ENCODE data around the gene BCL10.

Gene BCL10

GRCh38 chr1:85295654-85296053 lies 19.2 kb upstream of the BCL10 start:
- H3K4me1 ChIP-seq (ENCODE audit: control insufficient read depth, insufficient read depth, low read length): peaks cover 18% of the 10 kb centered on the region
- H3K9me3 ChIP-seq (ENCODE audit: control insufficient read depth, low read length): no peaks in the 10 kb centered on the region
- H3K36me3 ChIP-seq (ENCODE audit: control insufficient read depth, insufficient read depth, low read length): no peaks in the 10 kb centered on the region
- no peaks in the 10 kb centered on the region for H3K27me3 ChIP-seq (ENCODE audit: control insufficient read depth, insufficient read depth, low read length)
- no peak overlapping the region for H3K9ac ChIP-seq (ENCODE audit: low read length)
- H3K4me3 ChIP-seq (ENCODE audit: low read length): no peak overlapping the region

DNA sequence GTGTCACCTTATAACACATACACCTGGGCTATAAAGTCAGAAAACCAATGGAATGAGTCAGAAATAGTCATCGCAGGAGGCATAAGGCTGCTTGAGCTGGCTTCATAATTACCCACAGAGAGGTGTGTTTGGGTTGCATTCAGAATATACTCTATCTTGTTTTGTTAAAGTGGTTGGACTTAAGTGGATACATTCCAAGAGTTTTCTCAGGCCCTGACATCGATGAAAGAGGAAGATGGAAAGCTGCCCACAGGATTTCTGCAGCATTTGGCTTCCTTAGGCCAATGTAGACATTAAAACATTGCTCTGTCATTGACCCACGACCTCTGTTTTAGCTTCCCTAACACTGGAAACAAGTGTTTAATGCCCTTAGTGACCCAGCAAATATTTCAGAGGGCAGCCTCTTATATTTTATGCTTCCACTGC lies 18.6 kb upstream of the BCL10 start:
- H3K27me3 ChIP-seq (ENCODE audit: control insufficient read depth, insufficient read depth, low read length): no peaks in the 10 kb centered on the region

GRCh38 chr1:85290826-85291225 lies 14.4 kb upstream of the BCL10 start:
- no peaks in the 10 kb centered on the region for H3K27me3 ChIP-seq (ENCODE audit: control insufficient read depth, insufficient read depth, low read length)
- no peak overlapping the region for H3K4me3 ChIP-seq (ENCODE audit: low read length)
- H3K9me3 ChIP-seq (ENCODE audit: control insufficient read depth, low read length): no peaks in the 10 kb centered on the region
- H3K9ac ChIP-seq (ENCODE audit: low read length): no peak overlapping the region
- H3K36me3 ChIP-seq (ENCODE audit: control insufficient read depth, insufficient read depth, low read length): no peaks in the 10 kb centered on the region
- peaks cover 5% of the 10 kb centered on the region for H3K4me1 ChIP-seq (ENCODE audit: control insufficient read depth, insufficient read depth, low read length)

More for the DNA sequence above, 18.6 kb upstream of the BCL10 start:
- Histone ChIP-seq H3K4me1 (ENCODE audit: control insufficient read depth, insufficient read depth, low read length) (peaks cover 18% of the 10 kb centered on the region), H3K36me3 (ENCODE audit: control insufficient read depth, insufficient read depth, low read length) (no peaks in the 10 kb centered on the region), H3K9me3 (ENCODE audit: control insufficient read depth, low read length) (no peaks in the 10 kb centered on the region), H3K4me3 (ENCODE audit: low read length) (no peak overlapping the region), H3K9ac (ENCODE audit: low read length) (no peak overlapping the region)

DNA sequence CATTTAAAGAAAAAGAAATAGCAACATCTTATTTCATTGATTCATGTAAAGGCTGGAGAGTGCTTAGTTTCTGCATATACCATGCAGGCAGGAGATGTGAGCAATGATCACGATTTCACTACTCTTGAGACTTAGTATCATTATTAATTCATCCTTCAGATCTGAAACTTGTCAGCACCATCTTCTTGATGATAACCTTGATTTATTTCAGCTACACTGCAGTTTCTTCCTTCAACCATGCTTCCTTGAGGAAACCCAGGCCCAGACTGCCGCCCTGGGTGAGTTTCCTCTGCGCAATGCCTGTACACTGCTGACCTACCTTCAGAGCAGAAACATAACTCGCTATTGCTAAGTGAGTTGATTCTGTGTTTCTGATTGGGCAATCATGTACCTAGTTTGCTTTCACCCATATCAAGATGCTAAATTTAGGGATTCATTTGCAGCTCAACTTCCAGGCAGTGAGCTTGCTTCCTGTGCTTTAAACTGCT lies 13.5 kb upstream of the BCL10 start:
- no peaks in the 10 kb centered on the region for H3K9me3 ChIP-seq (ENCODE audit: control insufficient read depth, low read length)
- H3K27me3 ChIP-seq (ENCODE audit: control insufficient read depth, insufficient read depth, low read length): no peaks in the 10 kb centered on the region
- no peak overlapping the region for H3K4me3 ChIP-seq (ENCODE audit: low read length)
- peaks cover 5% of the 10 kb centered on the region for H3K4me1 ChIP-seq (ENCODE audit: control insufficient read depth, insufficient read depth, low read length)
- no peak overlapping the region for H3K9ac ChIP-seq (ENCODE audit: low read length)
- H3K36me3 ChIP-seq (ENCODE audit: control insufficient read depth, insufficient read depth, low read length): no peaks in the 10 kb centered on the region

DNA sequence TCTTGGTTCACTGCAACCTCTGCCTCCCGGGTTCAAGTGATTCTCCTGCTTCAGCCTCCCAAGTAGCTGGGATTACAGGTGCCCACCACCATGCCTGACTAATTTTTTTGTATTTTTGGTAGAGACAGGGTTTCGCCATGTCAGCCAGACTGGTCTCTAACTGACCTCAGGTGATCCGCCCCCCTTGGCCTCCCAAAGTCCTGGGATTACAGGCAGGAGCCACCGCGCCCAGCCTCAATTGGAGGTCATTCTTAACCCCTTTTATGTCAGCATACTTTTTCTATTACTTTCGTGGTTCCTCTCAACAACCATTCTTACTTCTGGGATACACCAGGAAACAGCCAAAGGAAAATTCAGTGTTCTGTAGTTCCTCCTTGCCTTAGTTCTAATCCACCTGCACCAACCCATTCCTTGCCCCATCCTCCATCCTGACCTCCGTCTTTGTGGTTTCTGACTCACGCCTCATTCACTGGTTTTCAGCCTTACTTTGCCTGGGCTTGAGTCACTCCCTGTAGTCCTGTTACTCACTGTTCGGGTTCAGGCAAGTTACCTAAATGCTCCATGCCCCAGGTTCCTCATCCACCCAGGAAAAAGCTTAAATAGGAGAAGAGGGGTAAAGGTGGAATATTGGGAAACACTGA lies 12.9 kb upstream of the BCL10 start:
- Histone ChIP-seq H3K4me3 (ENCODE audit: low read length) (no peak overlapping the region), H3K9me3 (ENCODE audit: control insufficient read depth, low read length) (no peaks in the 10 kb centered on the region), H3K9ac (ENCODE audit: low read length) (no peak overlapping the region), H3K27me3 (ENCODE audit: control insufficient read depth, insufficient read depth, low read length) (no peaks in the 10 kb centered on the region), H3K36me3 (ENCODE audit: control insufficient read depth, insufficient read depth, low read length) (no peaks in the 10 kb centered on the region), H3K4me1 (ENCODE audit: control insufficient read depth, insufficient read depth, low read length) (peaks cover 5% of the 10 kb centered on the region)

GRCh38 chr1:85284202-85284601 lies 7.8 kb upstream of the BCL10 start:
- peaks cover 21% of the 10 kb centered on the region for H3K4me1 ChIP-seq (ENCODE audit: control insufficient read depth, insufficient read depth, low read length)
- H3K9ac ChIP-seq (ENCODE audit: low read length): no peak overlapping the region
- no peaks in the 10 kb centered on the region for H3K9me3 ChIP-seq (ENCODE audit: control insufficient read depth, low read length)
- H3K4me3 ChIP-seq (ENCODE audit: low read length): no peak overlapping the region
- no peaks in the 10 kb centered on the region for H3K36me3 ChIP-seq (ENCODE audit: control insufficient read depth, insufficient read depth, low read length)
- H3K27me3 ChIP-seq (ENCODE audit: control insufficient read depth, insufficient read depth, low read length): no peaks in the 10 kb centered on the region

GRCh38 chr1:85283475-85284199 lies 7.2 kb upstream of the BCL10 start:
- Histone ChIP-seq H3K36me3 (ENCODE audit: control insufficient read depth, insufficient read depth, low read length) (no peaks in the 10 kb centered on the region), H3K4me1 (ENCODE audit: control insufficient read depth, insufficient read depth, low read length) (peaks cover 26% of the 10 kb centered on the region), H3K4me3 (ENCODE audit: low read length) (no peak overlapping the region), H3K9ac (ENCODE audit: low read length) (no peak overlapping the region), H3K9me3 (ENCODE audit: control insufficient read depth, low read length) (no peaks in the 10 kb centered on the region), H3K27me3 (ENCODE audit: control insufficient read depth, insufficient read depth, low read length) (no peaks in the 10 kb centered on the region)

- H3K36me3 ChIP-seq (ENCODE audit: control insufficient read depth, insufficient read depth, low read length): no peaks in the 10 kb centered on the region
- no peaks in the 10 kb centered on the region for H3K27me3 ChIP-seq (ENCODE audit: control insufficient read depth, insufficient read depth, low read length)
- H3K4me3 ChIP-seq (ENCODE audit: low read length): no peak overlapping the region
- H3K4me1 ChIP-seq (ENCODE audit: control insufficient read depth, insufficient read depth, low read length): peaks cover 24% of the 10 kb centered on the region
- H3K9ac ChIP-seq (ENCODE audit: low read length): no peak overlapping the region
- H3K9me3 ChIP-seq (ENCODE audit: control insufficient read depth, low read length): no peaks in the 10 kb centered on the region
These were observed 6.0 kb upstream of the BCL10 start for GRCh38 chr1:85282424-85282823.

GRCh38 chr1:85280636-85281035 lies 4.2 kb upstream of the BCL10 start:
- no peaks in the 10 kb centered on the region for H3K36me3 ChIP-seq (ENCODE audit: control insufficient read depth, insufficient read depth, low read length)
- H3K9me3 ChIP-seq (ENCODE audit: control insufficient read depth, low read length): no peaks in the 10 kb centered on the region
- H3K4me3 ChIP-seq (ENCODE audit: low read length): no peak overlapping the region
- peaks cover 28% of the 10 kb centered on the region for H3K4me1 ChIP-seq (ENCODE audit: control insufficient read depth, insufficient read depth, low read length)
- H3K9ac ChIP-seq (ENCODE audit: low read length): no peak overlapping the region
- H3K27me3 ChIP-seq (ENCODE audit: control insufficient read depth, insufficient read depth, low read length): no peaks in the 10 kb centered on the region

DNA sequence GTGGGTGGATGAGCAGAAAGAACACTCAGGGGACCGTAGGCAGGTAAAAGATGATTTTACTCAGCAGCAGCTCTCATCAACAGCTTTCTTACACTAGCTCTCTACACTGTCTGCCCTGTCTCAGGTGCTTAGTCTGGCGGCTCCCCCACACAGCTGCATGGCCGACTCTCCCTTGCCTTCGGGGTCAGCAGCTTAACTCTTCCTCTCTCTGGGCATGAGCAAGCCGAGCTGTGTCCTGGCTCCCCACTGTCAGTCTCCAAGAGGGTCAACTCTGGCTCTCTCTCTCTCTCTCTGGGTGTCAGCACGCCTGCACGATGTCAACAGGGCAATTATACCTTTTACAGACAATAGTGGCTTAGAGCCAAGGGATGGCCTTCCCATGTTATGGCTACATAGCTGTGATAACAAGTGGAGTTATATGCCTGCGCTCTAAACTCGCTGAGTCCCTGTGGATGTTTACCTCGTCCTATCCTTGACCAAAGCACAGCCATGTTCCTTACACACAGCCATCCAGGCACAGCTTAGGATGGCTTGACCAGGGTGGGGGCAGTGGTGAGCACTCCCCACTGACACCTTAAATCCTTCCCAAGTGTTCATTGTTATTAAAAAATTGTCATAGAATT lies 3.1 kb upstream of the BCL10 start:
- no peak overlapping the region for H3K4me3 ChIP-seq (ENCODE audit: low read length)
- H3K4me1 ChIP-seq (ENCODE audit: control insufficient read depth, insufficient read depth, low read length): peaks cover 28% of the 10 kb centered on the region
- H3K9ac ChIP-seq (ENCODE audit: low read length): no peak overlapping the region
- no peaks in the 10 kb centered on the region for H3K27me3 ChIP-seq (ENCODE audit: control insufficient read depth, insufficient read depth, low read length)
- no peaks in the 10 kb centered on the region for H3K36me3 ChIP-seq (ENCODE audit: control insufficient read depth, insufficient read depth, low read length)
- H3K9me3 ChIP-seq (ENCODE audit: control insufficient read depth, low read length): no peaks in the 10 kb centered on the region

DNA sequence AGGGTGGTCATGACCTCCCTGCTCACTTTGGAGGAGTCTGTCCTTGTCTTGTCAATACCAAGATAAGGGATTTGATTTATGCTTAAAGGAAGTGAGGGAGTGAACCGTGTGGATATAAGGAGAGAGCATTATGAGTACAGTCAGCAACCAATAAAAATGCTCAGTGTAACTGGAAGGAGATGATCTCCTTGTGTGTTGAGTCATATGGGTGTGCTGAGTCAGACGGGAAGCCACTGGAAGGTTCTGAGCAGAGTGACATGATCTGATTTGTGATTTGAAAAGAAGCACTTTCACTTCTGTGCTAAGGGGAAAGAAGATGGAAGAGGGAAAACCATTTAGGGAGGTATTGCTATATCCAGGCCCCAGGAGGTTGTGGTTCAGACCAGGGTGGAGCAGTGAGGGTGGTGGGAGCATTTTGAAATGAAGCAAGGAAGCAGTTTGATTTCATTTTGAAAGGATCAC lies 2.5 kb upstream of the BCL10 start:
- H3K27me3 ChIP-seq (ENCODE audit: control insufficient read depth, insufficient read depth, low read length): no peaks in the 10 kb centered on the region
- no peak overlapping the region for H3K9ac ChIP-seq (ENCODE audit: low read length)
- H3K9me3 ChIP-seq (ENCODE audit: control insufficient read depth, low read length): no peaks in the 10 kb centered on the region
- no peaks in the 10 kb centered on the region for H3K36me3 ChIP-seq (ENCODE audit: control insufficient read depth, insufficient read depth, low read length)
- peaks cover 25% of the 10 kb centered on the region for H3K4me1 ChIP-seq (ENCODE audit: control insufficient read depth, insufficient read depth, low read length)
- H3K4me3 ChIP-seq (ENCODE audit: low read length): no peak overlapping the region

- no peaks in the 10 kb centered on the region for H3K36me3 ChIP-seq (ENCODE audit: control insufficient read depth, insufficient read depth, low read length)
- H3K27me3 ChIP-seq (ENCODE audit: control insufficient read depth, insufficient read depth, low read length): no peaks in the 10 kb centered on the region
- no peaks in the 10 kb centered on the region for H3K9me3 ChIP-seq (ENCODE audit: control insufficient read depth, low read length)
- no peak overlapping the region for H3K4me3 ChIP-seq (ENCODE audit: low read length)
- no peak overlapping the region for H3K9ac ChIP-seq (ENCODE audit: low read length)
- peaks cover 18% of the 10 kb centered on the region for H3K4me1 ChIP-seq (ENCODE audit: control insufficient read depth, insufficient read depth, low read length)
These were observed 1.4 kb upstream of the BCL10 start for GRCh38 chr1:85277802-85278201.
